GM10248 (cell line): ENCODE results near the gene CWH43.
"Not testable (repeated sequence)": the region's sequence is repeated elsewhere in the genome, so short reads cannot be mapped to it uniquely, and the experiment has no call there.

Source experiments
- CTCF ChIA-PET: fragments of 300-600 bp; sonication (Branson Sonifier 250); formaldehyde crosslinking; extraction: SDS; loops from one replicate; lab custom pipeline; 2021; ENCODE audit warnings: antibody characterized with exemption; lab: Yijun Ruan, JAX
- POLR2A ChIA-PET: fragments of 350-650 bp; sonication (Branson Sonifier 250); formaldehyde crosslinking; extraction: SDS; loops from one replicate; lab custom pipeline; 2020; ENCODE audit warnings: antibody characterized with exemption; lab: Yijun Ruan, JAX
- DNase-seq: peaks from one replicate; pipeline ENCODE4 v3.0.0; 2012; ENCODE audit errors: extremely low spot score

The CWH43 gene

GRCh38 chr4:49096627-49097026 is 110.6 kb downstream of the CWH43 start:
- CTCF ChIA-PET, POLR2A ChIA-PET, DNase-seq: not testable (repeated sequence)

DNA sequence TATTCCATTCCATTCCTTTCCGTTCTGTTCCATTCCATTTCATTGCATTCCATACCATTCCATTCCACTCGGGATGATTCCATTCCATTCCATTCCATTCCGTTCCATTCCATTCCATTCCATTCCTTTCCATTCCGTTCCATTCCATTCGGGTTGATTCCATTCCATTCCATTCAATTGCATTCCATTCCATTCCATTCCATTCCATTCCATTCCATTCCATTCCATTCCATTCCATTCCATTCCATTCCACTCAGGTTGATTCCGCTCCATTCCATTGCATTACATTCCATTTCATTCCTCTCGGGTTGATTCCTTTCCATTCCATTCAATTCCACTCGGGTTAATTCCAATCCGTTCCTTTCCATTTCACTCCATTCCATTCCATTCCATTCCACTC is 111.0 kb downstream of the CWH43 start:
- POLR2A ChIA-PET, CTCF ChIA-PET, DNase-seq: not testable (repeated sequence)

GRCh38 chr4:49097505-49097904 is 111.4 kb downstream of the CWH43 start:
- POLR2A ChIA-PET, DNase-seq, CTCF ChIA-PET: not testable (repeated sequence)

GRCh38 chr4:49098034-49098759 is 112.1 kb downstream of the CWH43 start:
- CTCF ChIA-PET, POLR2A ChIA-PET, DNase-seq: not testable (repeated sequence)

- CTCF ChIA-PET, POLR2A ChIA-PET, DNase-seq: not testable (repeated sequence)
Measured at GRCh38 chr4:49099831-49100444, 113.9 kb downstream of the CWH43 start.

- POLR2A ChIA-PET, CTCF ChIA-PET, DNase-seq: not testable (repeated sequence)
Measured at GRCh38 chr4:49102344-49102898, 116.3 kb downstream of the CWH43 start.

GRCh38 chr4:49103436-49104136 is 117.5 kb downstream of the CWH43 start:
- POLR2A ChIA-PET, DNase-seq, CTCF ChIA-PET: not testable (repeated sequence)

- CTCF ChIA-PET, DNase-seq, POLR2A ChIA-PET: not testable (repeated sequence)
Measured at GRCh38 chr4:49104231-49104930, 118.3 kb downstream of the CWH43 start.

DNA sequence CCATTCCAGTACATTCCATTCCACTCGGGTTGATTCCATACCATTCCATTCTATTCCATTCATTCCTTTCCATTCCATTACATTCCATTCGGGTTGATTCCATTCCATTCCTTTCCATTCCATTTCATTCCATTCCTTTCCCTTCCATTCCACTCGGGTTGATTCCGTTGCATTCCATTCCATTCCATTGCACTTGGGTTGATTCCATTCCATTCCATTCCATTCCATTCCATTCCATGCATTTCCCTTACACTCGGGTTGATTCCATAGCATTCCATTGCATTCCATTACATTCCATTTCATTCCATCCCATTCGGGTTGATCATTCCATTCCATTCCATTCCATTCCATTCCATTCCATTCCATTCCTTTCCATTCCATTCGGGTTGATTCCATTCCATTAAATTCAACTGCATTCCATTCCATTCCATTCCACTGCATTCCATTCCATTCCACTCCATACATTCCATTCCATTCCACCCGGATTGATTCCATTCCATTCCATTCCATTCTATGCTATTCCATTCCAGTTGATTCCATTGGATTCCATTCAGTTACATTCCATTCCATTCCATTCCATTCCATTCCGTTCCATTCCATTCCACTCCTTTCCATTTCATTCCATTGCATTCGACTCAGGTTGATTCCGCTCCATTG is 119.3 kb downstream of the CWH43 start:
- POLR2A ChIA-PET, DNase-seq, CTCF ChIA-PET: not testable (repeated sequence)

GRCh38 chr4:49107262-49107661 is 121.2 kb downstream of the CWH43 start:
- DNase-seq, CTCF ChIA-PET, POLR2A ChIA-PET: not testable (repeated sequence)

- DNase-seq, POLR2A ChIA-PET, CTCF ChIA-PET: not testable (repeated sequence)
Measured at GRCh38 chr4:49108183-49108978, 122.3 kb downstream of the CWH43 start.

GRCh38 chr4:49109567-49110166 is 123.6 kb downstream of the CWH43 start:
- CTCF ChIA-PET, DNase-seq, POLR2A ChIA-PET: not testable (repeated sequence)

DNA sequence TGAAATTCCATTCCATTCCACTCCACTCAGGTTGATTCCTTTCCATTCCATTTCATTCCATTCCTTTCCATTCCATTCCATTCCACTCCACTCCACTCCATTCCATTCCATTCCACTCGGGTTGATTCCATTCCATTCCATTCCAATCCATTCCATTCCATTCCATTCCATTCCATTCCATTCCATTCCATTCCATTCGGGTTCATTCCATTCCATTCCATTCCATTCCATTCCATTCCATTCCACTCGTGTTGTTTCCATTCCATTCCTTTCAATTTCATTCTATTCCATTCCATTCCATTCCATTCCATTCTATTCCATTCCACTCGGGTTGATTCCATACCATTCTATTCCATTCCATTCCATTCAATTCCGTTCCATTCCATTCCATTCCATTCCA is 124.5 kb downstream of the CWH43 start:
- DNase-seq, POLR2A ChIA-PET, CTCF ChIA-PET: not testable (repeated sequence)
